GM21786 (cell line): ENCODE results near the gene SNCB.
"Not testable (repeated sequence)": the region's sequence is repeated elsewhere in the genome, so short reads cannot be mapped to it uniquely, and the experiment has no call there.

Source experiments
- ATAC-seq: cut with Tn5 transposase; IDR thresholded peaks from one replicate; pipeline ENCODE4 v1.9.1; 2021; ENCODE audit not compliant: unreplicated experiment

SNCB gene

DNA sequence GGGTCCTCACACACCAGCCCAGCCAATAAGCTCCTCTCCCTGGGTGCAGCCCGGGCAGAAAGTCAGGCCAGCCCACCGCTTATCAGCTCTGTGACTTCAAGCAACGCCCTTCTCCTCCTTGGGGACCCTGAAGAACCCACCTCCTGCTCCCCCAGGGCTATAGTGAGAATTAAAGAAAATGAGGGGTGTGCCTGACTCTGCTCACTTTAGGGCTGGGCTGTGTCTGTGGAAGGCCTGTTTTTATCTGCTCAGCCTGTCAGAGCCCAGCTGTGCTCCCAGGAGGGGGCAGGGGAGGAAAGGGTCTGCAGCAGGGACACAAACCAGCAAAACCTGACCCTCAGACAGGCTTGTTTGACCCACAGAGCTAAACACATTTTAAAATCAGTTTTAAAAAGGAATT, 24.3 kb downstream of the SNCB start:
- no peak for ATAC-seq

DNA sequence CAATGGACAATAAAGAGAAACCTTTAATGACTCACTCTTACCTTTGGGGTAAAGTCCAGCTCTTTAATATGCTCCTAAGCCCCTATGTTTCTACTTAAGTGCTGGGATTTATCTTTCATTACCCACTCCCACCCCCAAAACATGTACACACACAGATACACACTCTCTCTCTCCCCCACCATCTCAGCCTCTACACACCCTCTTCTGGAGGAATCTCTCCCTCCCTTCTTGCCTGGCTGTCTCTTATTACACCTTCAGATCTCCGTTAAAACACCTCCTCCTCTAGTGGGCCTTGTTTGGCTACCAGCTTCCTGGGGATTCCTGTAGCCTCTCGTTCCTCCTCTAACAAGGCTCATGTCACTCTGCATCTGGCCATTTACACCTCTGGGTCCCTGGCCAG, 27.2 kb downstream of the SNCB start:
- no peak for ATAC-seq

DNA sequence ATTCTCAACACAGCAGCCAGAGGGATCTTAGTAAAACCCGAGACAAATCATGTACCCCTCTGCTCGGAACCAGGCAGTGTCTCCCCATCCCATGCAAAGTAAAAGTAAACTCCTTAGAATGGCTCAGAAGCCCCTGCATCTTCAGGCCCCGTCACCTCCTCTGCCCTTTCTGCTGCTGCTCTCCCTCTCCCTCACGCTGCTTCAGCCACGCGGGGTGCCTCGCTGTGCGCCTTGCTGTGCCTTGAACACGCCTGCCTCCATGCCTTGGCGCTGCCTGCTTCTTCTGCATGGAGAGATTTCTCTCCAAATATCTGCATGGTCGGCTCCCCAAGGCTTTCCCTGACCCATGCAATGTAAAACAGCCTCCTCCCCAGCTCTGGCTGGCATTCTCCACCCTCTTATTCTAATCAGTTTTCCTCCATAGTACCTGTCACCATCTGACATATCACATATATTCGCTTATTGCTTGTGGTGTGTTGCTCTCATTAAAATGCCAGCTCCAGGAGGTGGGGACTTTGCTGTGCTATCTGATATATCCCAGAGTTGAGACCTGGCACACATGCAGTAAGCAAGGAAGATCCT, 28.3 kb downstream of the SNCB start:
- no peak for ATAC-seq

DNA sequence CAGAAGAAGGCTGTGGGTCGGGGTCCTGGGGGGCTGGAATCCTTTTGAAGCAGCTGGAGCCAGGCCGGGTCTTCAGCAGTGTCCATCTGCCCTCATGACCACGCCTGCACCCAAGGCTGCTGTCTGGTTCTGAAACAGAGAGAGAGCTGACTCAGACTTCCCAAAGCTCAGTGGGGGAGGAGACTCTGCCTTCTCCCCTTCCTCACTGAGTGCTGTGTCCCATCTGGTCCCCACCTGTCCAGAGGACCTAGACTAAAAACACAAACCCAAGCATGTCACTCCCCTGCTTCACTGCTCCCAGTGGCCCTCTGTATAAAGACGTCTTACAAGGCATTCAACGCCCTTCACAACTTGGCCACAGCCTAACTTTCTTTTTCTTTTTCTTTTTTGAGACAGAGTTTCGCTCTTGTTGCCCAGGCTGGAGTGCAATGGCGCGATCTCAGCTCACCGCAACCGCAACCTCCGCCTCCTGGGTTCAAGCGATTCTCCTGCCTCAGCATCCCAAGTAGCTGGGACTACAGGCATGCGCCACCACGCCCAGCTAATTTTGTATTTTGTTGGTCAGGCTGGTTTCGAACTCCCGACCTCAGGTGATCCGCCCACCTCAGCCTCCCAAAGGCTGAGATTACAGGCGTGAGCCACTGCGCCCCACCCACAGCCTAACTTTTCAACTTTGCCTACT, 30.4 kb downstream of the SNCB start:
- ATAC-seq, result not testable (repeated sequence)

DNA sequence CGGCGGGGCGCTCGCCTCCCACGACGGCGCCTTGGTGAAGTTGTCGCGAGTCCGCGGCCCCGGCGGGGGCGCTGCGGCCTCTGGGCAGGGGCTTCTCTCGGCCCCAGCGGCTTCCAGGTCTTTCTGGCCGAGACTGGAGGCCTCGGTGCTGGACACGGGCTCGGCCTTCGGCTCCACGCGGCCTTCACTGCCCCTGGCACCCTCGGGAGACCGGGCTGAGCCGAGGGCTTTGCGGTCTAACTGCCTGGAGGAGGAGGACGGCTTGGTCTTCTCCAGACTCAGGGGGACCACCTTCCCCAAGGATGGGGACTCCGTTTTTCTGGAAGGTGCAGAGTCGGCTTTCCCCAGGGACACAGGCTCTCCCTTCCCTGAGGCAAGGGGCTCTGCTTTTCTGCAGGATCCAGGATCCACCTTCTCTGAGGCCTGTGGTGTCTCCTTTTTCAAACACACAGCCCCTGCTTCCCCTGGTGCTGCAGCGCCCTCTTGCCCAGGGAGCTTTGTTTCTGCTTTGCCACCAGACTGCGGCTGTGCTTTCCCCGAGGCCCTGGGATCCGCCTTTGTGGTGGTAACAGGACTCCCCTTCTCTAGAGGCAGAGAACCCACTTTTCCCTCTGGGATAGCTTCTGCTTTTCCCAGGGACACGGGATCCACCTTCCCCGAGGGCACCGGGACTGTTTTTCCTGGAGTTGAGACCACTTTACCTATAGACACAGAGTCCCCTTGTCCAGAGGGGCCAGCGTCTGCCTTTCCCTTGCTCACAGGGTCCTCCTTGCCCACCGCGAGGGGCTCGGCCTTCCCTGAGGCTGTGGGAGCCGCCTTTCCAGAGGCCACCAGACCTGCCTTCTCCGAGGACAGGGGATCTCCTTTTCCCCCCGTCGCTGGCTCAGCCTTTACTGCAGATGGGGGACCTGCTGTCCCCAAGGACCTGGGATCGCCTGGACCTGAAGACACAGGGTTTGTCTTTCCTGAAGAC, 32.6 kb downstream of the SNCB start:
- ATAC-seq, result no peak

DNA sequence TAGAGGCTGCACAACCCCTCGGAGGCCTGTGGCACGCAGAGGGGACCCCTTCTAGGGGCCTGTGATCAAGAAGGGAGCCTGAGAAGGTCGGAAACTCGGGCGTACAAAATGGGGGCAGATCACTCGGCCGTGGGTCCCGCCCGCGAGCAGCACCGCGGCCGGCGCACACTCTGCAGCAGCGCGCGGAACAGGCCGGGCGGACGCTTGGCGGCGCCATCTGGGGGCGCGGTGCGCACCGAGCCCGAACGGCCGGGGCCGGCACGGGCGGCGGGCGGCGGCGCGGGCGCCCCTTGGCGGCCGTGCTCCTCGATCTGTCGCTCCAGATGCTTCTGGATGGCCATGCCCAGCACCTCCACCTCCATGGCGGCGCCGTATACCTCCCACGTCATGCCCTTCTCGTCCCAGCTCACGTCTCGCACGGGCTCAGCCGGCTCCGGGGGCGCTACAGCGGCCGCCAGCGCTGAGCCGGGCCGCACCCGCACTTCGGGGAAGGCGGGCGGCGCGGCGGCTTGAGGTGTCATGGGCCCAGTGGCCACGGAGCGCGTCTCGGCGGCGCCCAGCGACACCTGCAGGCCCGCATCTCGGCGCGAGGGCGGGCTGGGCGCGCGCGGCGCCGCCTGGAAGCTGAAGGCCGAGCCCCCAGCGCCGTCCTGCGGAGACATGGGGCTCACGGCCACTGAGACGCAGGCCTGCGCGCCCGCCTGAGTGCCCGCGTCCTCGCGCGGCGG, 33.5 kb downstream of the SNCB start:
- peak; percentile 63 for ATAC-seq

DNA sequence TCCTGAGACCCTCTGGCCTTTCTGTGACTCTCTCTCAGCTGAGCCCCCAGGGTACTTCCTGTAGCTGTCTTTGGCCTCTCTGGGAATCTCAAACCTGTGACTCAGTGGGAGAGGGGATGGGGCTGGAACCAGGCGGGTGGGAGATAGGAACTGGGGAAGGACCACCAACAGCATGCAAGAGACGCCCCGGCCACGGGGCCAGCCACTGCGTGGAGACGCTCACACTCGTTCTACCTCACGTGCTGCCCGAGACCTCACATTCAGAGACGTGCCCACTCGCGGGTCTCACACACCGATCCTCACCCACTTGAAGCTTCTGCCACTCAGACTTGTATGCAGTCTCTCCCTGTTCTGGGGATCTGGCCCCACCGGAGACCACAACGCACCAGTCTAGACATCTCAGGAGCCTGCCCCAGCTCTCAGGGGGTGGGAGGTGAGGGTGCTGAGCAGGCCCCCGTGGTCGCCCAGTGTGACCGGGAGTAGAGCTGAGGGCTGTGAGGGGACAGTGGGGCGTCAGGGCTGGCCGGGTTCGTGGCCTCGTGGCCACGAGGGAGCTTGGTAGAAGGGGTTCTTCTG, 34.2 kb downstream of the SNCB start:
- no peak for ATAC-seq

DNA sequence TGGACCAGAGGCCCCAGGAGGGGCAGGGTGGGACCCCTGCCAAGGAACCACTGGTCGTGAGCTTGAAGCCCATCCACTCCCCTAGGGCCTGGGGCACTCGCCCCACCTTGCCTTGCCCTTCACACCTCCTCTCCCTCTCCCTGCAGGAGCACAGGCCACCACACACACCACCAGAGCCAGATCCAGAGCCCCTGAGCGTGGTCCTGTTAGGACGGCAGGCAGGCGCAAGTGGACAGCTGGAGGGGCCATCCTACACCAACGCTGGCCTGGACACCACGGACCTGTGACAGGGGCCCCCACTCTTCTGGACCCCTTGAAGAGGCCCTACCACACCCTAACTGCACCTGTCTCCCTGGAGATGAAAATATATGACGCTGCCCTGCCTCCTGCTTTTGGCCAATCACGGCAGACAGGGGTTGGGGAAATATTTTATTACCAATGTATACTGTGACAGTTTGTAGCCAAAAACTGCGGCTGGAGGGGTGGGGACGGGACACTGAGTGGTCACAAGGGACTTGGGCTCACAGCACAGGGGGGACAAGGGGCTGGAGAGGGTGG, 34.9 kb downstream of the SNCB start:
- no peak for ATAC-seq

DNA sequence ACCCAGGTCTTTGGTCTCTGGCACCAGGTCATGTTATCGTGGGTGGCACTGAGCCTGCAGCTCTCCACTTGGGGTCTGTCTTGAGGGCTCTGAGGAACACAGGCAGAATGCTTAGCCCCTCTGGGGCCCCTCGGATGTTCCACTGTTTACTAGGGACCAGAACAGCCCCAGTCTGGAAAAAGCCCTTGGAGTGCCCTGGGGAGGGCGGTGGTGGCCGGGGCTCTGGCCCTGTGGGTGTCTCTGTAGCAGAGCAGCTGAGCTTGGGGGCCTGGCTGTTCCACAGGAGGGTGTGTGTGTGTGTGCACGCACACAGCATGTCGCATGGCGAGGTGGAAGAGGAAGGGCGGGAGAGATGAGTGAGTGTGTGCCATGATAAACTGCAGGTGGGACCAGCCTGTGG, 35.8 kb downstream of the SNCB start:
- no peak for ATAC-seq

DNA sequence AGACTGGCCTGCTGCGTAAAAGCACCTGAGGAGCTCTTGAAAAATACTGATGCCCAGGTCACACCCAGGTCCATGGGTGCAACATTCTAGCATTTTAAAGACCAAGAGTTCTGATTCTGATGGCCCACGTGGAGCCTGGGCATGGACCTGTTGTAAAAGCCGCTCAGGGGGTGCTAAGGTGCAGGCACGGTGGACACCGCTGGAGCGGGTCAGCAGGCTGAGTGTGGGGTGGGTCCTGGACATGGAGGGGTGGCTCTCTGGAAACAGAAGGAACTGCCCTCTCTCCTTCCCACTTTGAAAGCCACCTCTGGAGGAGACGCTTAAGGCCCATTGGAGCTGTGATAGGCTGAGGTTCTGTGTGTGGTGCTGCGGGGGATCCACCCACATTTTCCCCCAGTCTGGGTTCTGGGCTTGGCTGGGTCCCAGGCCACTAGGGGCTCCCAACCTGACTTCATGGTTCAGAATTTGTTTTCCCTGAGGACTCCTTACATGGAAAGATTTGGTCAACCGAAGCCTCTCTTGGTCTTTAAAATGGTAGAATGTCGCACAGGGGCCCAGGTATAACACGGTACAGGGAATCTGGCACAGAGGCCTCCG, 37.0 kb downstream of the SNCB start:
- no peak for ATAC-seq

DNA sequence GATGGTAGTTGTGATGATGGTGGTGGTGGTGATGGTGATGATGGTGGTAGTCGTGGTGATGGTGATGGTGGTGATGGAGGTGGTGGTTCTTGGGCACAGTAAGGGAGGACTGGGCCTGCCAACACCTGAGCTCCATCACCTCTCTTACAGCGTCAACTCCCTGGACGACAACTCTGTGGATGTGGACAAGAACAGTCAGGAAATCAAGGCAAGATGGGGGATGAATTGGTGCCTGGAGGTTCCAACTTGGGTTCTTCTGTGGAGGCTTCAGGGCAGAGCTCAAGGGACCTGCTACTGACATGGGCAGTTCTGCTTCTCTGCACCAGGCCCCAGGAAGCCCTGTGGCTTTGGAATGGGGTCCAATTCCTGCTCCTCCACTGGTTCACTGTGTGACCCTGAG, 37.8 kb downstream of the SNCB start:
- ATAC-seq, result no peak

DNA sequence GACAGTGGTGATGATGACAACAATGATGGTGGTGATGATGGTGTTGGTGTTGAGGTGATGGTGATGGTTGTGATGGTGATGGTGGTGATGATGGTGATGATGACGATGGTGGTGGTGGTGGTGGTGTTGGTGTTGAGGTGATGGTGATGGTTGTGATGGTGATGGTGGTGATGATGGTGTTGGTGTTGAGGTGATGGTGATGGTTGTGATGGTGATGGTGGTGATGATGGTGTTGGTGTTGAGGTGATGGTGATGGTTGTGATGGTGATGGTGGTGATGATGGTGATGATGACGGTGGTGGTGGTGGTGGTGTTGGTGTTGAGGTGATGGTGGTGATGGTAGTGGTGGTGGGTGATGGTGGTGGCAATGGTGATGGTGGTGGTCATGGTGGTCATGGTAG, 38.7 kb downstream of the SNCB start:
- ATAC-seq, result not testable (repeated sequence)

DNA sequence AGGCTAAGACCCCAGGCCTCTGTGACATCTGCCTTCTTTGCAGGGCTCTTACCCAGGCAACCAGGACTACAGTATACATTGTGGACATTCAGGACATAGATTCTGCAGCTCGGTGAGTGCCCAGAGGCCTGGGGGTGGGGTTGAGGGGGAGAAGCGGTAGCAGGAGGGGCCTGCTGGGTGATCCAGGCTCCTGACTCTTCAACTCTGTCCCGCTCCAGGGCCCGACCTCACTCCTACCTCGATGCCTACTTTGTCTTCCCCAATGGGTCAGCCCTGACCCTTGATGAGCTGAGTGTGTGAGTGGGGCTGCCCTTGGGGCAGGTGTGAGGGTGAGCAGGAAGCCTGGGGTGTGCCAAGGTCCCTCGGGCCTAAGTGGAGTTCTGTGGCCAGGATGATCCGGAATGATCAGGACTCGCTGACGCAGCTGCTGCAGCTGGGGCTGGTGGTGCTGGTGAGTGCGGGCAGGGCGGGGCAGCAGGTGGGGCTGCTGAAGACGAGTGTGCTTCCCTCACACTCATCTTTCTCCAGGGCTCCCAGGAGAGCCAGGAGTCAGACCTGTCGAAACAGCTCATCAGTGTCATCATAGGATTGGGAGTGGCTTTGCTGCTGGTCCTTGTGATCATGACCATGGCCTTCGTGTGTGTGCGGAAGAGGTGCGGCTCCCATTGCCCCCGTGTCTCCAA, 40.2 kb downstream of the SNCB start:
- ATAC-seq, result no peak

DNA sequence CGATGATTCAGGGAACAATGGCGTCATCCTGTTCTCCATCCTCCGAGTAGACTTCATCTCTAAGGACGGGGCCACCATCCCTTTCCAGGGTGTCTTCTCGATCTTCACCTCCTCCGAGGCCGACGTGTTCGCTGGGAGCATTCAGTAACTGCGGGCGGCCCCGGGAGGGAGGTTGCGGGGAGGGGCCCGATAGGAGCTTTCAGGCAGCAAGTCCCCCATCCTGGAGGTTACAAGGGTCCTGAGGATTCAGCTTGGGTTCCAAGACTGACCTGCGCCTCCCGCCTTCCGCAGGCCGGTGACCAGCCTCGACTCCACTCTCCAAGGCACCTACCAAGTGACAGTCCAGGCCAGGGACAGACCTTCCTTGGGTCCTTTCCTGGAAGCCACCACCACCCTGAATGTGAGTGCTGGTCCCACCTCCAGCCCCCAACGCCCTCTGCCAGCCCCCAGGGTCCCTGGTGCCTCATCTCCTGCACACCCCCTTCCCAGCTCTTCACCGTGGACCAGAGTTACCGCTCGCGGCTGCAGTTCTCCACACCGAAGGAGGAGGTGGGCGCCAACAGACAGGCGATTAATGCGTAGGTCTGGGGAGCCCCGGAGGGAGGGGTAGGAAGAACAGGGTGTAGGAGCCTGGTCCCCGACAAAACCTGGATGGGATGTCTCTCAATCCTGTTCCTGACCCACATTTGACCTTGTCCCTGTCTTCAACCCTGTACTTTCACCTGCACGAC, 41.1 kb downstream of the SNCB start:
- no peak for ATAC-seq

DNA sequence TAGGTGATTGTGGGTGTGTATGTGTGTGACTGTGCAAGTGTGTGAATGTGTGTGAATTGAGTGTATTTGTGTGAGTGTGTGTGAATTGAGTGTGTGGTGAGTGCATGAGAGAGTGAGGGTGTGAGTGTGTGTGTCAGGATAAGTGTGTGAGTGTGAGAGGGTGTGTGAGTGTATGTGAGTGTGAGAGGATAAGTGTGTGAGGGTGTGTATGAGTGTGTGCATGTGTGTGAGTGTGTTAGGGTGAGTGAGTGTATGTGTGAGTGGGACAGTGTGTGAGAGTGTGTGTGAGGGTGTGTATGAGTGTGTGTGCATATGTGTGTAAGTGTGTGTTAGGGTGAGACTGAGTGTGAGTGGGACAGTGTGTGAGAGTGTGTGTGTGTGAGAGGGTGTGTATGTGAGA, 42.0 kb downstream of the SNCB start:
- no peak for ATAC-seq

DNA sequence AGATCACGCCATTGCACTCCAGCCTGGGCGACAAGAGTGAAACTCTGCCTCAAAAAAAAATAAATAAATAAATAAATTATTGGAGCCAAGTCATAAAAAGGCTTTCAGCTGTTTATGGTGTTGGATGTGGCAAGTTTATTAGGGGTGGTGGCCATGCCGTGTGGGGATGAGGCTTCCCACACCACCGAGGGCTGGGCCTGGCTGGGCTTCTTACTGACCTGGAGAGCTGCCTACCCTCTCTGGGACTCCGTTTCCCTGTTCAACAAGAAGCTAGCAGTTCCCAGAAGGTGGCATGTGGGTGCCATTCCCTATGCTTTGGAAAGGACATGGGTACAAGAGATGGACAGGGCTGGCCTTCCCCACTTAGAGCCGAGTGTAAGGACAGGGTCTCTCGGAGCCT, 42.9 kb downstream of the SNCB start:
- no peak for ATAC-seq

DNA sequence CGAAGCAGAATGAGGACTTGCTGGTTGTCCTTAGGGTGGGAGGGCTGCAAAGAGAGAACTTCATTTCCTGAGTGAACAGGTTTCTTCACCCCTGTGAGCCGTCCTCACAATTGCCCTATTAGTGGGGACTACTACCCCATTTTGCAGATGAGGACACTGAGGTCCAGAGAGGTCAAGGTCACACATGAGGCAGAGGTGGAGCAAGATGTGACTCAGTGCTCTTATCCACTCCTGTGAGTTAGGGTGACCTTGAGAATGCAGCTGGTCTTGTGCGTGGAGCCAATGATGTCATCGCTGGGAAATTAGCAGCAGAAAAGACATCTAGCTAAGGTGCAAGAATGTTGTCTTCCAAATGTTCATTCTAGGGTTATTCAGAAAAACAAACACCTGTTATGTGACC, 47.3 kb downstream of the SNCB start:
- no peak for ATAC-seq

DNA sequence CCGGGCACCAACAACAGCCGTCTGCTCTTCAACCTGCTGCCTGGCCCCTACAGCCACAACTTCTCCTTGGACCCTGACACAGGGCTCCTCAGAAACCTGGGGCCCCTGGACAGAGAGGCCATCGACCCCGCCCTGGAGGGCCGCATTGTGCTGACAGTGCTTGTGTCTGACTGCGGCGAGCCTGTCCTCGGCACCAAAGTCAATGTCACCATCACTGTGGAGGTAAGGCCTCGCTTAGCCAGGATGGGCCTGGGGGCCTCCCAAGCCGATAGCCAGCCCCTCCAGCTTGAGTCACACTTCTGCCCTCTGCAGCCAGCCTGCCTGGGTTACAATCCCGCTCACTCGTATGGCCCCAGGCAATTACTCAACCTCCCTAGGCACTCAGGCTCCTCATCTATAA, 49.0 kb downstream of the SNCB start:
- no peak for ATAC-seq

DNA sequence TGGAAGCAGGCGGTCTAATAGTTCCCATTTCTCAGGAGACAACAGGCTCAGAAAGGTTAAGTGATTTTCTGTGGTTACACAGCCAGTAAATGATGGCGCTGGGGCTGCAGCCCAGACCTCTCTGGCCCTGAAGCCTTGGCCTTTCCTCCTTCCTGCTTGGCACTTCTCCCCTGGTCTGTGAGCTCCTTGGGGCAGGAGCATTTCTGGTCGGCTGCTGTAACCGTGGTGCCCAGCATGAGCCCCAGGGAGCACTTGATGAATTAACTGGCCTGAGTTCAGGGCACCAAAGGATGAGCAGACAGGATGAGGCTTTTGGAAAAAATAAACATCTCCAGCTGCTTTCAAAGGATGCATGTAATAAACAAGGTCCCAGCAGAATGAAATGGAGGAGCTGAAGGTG, 51.0 kb downstream of the SNCB start:
- ATAC-seq, result no peak
